GM19239 (cell line): Measurements from ENCODE around the gene PTPRN2.
"Not testable (repeated sequence)": the region's sequence is repeated elsewhere in the genome, so short reads cannot be mapped to it uniquely, and the experiment has no call there.

Experiments used
- DNase-seq: peaks from one replicate; pipeline ENCODE4 v3.0.0; 2011; ENCODE audit warnings: low spot score; ENCODE audit not compliant: insufficient read length
- FAIRE-seq: peaks from 2 replicates; lab custom pipeline; 2011; peaks lifted over from hg19 to GRCh38; lab: Jason Lieb, UNC

Gene PTPRN2

DNA sequence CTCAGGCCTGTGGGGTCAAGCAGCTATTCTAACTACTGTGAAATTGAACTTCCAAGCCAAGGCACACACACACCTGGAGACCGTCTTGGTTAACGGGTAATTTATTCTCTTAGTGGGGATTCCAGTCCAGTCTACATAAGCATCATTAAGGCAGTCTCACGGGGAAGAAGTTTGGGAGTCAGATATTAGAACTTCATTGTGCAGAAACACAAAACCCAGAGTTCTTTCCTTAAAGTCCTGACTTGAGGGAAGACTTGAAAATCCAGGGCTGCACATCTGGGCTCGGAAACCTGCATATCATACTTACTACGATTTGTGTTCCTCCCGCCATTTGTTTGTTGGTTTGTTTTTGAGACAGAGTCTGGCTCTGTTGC lies 112.0 kb downstream of the PTPRN2 start:
- FAIRE-seq (no peak), DNase-seq (no peak)

DNA sequence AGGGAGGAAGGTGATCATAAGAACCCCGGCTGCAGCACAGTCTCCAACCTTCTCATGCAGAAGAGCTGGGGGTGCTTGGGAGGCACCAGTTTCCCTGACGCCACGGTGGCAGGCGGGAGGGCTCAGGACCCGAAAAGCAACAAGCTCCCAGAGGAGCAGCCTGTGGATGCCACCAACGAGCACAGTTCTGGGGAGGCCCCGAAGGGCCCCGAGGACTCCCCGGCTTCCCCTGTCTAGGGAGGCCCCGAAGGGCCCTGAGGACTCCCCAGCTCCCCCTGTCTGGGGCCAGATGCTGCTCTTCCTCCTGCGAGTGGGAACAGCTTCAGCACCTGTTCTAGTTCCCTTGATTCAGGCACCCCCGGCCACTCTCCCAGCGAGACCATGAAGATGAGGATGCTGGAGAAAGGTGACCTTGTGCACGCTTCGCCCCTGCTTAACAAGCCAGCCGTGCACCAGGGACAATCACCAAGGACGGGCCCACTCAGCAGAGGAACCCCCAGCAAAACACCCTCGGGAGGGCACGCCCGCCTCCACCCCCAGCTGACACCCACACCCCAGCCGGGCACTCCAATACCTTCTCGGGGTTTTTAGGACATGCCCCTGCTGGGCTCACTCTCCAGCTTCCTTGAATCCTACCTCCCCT lies 112.5 kb downstream of the PTPRN2 start:
- DNase-seq: no peak
- FAIRE-seq: no peak

DNA sequence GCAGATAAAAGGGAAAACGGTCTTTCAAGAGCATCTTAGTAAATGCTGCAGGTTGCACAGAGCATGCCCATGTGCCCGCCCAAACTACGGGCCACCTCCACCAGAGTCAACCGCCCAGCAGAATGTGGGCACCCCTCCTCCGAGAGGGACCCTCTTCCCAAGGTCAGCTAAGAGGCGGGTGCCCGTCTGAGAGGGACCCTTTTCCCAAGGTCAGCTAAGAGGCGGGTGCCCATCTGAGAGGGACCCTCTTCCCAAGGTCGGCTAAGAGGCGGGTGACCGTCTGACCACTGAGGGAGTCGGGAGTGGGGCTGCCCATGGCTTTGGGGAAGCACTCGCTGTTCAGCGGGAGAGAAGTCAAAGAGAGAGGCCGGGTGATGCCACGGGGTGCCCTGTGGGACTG lies 113.1 kb downstream of the PTPRN2 start:
- no peak for DNase-seq
- FAIRE-seq: no peak

DNA sequence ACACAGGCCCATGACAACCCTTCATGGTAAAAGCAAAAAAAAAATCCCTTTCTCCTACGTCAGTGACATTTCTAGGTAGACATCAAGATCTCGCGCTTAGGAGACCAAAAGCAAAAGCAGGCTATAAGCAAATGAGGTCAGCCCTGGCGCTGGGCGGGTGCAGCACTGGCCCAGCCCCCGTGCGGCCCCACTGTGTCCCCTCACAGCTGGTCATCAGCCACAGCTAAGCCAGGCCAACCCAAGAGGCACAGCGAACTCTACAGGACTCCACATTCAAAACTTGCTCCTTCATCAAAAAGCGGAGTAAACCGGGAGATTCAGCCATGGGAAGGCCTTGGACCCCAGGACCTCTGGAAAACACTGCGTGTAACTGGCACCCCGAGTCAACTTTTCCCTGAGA lies 113.7 kb downstream of the PTPRN2 start:
- no peak for DNase-seq
- no peak for FAIRE-seq

DNA sequence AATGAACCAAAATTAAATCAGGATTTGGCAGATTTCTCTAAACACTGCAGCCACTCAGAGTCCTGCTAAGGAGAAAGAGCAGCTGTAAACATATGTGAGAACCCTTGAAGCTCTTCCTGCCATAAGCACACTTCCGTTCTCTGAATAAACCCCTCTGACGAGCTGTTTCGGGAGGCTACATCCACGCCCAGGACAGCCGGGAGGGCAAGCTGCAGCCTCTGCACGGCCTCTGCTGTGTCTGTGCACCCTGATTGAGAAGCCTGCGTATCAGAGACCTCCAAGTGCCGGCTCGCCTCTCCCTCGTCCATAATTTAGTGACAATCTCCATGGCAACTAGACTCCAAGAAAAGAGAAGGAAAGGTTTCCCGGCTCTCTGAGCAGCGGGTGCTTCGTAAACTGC lies 114.4 kb downstream of the PTPRN2 start:
- DNase-seq (no peak), FAIRE-seq (no peak)

DNA sequence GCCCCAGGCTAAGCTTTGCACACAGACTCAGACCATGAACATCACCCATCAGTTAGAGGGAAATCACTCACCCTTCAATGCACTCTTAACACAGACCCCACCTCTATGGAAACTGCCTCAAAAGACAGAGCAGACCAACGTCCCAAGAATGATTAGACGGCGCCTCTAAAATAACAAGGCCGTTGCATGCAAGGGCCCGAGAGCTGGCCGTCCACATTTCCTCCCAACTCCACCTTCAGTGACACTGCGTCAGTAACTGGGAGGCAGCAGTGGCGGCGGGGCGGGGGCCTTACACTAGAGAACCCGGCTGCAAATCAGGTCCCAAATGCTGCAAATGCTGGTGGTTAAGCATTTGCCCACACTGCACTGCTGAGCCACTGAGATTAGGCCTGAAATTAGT lies 115.0 kb downstream of the PTPRN2 start:
- FAIRE-seq: no peak
- no peak for DNase-seq

DNA sequence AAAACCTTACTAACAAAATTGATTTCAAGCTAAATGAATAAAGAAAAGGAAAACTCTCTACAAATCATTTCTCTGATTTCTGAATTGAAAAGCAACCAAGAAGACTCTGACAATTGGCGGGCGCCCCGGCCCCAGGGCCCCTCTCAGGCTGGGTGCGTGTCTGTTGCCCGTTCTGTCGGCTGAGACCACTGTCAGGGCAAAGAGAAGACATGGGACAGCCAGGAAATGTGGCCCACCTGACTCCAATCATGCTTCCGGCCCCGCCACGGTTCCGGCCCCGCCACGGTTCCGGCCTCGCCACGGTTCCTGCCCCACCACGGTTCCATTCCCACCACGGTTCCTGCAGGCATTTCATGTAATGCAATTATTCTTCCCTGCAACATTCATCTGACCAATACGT lies 115.9 kb downstream of the PTPRN2 start:
- DNase-seq (no peak), FAIRE-seq (no peak)

DNA sequence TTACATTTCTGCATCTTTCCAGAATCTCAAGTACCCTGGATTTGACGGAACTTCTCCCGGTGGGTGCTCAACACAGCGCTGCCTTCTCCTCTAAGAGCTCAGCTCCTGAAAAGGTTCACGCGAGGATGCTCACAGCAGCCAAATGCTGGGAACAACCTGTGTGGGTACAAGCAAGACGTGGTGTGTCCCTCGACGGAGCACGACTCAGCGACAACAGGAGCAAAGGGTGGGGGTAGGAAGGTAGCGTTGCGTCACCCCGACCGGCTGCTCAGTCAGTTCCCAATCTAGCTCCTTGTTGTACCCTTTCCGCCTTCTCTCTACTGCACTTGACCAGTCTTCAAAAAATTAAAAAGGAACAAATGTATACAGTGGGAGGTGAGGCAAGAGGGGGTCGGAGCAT lies 117.3 kb downstream of the PTPRN2 start:
- no peak for FAIRE-seq

DNA sequence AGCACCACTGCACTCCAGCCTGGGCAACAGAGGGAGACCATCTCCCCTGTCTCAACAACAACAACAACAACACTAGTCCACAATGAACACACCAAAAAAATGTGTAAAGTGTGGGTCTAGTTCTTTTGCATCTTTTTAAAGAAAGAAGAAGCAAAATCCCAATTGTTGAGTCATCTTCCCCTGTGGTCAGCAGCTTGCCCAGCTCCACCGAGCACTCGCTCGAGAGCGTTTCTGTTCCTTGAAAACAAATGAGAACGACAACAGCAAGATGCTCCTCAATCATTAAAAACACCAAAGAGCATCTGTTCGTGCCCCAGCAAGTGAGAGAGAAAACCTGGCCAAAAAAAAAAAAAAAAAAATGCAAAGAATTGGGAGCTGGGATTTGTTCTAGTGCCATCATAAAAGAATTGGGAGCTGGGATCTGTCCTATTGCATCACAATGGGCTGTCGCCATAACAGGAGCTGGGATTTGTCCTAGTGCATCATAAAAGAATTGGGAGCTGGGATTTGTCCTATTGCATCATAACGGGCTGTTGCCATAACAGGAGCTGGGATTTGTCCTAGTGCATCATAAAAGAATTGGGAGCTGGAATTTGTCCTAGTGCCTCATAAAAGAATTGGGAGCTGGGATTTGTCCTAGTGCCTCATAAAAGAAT lies 118.1 kb downstream of the PTPRN2 start:
- FAIRE-seq: no peak
- DNase-seq: no peak

More for the DNA sequence above, 117.3 kb downstream of the PTPRN2 start:
- no peak for DNase-seq

DNA sequence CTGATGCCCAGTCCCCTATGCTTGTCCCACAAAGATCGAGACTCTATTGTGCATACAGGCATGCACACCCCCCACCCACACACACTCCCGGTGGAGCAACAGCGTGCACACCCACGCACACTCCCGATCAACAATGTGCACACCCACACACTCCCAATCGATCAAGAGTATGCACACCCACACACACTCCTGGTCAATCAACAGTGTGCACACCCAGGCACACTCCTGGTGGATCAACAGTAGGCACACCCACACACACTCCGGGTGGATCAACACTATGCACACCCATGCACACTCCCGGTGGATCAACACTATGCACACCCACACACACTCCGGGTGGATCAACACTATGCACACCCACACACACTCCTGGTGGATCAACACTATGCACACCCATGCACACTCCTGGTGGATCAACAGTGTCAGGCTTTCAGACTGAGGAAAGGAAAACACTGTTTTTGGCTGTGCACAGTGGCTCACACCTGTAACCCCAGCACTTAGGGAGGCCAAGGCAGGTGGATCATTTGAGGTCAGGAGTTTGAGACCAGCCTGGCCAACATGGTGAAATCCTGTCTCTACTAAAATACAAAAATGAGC lies 118.8 kb downstream of the PTPRN2 start:
- no peak for DNase-seq
- no peak for FAIRE-seq

DNA sequence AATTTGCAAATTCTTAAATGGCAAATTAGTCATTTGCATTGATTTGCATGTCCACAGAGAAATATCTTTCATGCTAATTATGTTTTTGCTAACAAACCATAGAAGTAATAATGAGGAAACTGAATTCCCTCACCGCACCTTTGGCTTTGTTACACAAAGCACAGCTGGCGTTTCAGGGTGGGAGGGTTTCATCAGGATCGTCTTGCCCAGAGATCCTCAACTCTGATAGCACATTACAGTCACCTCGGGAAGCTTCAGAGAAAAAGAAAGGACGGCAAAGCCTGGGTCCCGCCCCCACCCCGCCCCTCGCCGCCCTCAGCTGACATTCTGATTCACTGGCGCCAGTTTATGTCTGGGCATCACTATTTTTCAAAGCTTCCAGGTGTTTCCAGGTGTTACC lies 119.4 kb downstream of the PTPRN2 start:
- FAIRE-seq: no peak
- DNase-seq: no peak

DNA sequence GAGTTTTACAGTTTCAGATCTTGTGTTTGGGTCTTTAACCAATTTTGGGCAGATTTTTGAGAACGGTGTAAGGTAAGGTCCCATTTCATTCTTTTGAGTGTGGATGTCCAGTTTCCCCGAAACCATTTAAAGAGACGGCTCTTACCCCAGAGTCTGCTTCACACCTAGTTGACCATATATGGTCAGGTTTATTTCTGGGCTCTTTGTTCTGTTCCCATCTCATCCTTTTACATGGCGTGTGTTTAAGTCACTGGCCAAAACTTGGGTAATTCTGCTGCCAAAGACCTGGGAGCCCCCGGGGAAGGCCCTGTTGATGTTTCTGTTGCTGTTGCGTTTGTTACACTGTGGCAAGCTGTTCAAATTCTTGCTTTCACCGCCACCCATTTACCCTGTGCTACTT lies 120.1 kb downstream of the PTPRN2 start:
- DNase-seq (no peak), FAIRE-seq (no peak)

DNA sequence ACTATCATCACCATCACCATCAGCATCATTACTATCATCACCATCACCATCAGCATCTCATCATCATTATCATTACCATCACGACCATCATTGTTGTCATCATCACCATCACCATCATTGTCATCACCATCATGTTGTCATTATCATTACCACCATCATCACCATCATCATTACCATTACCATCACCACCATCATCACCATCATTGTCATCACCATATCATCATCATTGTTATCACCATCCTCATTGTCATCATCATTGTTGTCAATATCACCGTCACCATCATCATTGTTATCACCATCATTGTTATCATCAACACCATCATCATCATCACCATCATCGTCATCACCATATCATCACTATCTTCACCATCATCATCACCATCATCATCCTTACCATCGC lies 124.3 kb downstream of the PTPRN2 start:
- FAIRE-seq: no peak
- no peak for DNase-seq

DNA sequence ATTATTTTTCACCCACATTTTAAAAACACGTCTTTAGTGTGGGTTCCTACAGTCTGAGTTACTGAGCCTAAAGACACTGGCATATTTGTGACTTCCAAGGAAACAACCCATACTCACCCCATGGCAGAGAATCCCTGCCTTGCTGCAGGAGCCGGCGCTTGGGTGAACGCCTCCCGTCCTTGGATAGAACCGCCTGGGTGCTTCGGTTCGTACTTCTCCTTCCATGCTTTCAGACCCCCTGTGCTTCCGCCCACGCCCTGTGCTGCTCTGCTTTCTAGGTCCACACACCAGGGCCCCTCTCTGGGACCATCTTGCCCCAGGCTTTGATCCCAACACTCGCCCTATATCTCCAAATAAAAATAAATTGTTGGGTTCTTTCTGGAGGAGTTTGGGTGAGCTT lies 125.8 kb downstream of the PTPRN2 start:
- DNase-seq: no peak
- FAIRE-seq: no peak

DNA sequence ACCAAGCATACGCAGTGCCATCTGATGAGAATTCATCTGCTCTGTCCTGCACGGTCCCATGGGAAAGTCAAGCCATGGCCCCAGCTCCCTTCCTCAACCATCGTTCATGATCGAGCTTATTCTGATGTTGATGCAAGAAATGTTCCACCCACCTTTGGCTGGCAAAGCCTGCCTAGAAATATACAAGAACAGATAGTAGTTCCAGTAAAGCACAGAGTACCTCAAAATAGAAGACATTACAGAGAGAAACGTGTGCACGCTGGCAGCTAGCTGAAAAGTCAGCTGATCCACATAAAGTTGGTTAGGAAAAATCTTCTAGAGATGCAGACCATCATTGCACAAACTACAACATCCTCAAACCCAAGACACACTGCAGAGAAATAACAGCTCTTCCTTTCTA lies 127.0 kb downstream of the PTPRN2 start:
- FAIRE-seq (no peak), DNase-seq (no peak)

DNA sequence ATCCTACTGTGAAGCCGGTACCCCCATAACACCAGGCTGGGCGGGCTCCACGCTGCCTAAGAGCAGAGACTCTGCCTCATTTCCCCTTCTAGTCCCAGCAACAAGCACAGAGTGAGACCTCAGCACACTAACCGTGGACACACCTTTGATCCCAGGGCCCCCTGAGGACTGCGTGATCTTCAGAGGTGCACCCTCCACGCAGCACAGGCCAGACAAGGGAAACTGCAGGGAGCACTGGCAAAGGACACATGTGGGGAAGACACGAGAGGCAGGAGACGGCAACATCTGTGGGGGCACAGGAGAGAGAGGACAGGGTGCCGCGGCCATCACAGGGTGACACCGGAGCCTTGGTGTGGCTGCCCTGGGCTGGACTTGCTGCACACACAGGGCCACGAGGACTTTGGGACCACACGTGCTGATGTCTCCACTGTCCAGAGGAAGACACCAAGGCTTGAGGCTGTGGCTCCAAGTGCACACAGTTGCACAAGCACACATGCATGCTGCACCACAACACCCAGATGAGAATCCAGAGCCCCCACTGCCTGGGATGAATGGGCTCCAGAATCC lies 128.8 kb downstream of the PTPRN2 start:
- FAIRE-seq (no peak), DNase-seq (no peak)

DNA sequence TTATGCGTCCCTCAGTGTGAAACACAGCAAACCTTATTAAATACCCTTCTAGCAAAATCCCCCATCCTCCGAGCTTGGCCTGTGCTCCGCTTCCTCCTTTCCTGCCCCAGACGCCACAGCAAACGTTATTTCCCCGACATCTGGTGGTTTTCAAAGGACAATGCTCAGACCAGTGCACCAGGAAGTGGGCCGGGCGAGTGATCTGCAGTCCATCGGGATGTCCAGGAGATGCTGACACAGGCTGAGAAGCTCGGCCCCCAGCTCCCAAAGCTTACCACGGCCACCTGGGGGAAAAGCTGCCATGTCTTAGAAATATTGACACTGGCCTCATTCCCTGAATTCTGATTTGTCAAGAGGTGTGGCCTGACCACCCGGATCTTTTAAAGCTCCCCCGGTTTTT lies 129.5 kb downstream of the PTPRN2 start:
- no peak for DNase-seq
- FAIRE-seq: no peak

DNA sequence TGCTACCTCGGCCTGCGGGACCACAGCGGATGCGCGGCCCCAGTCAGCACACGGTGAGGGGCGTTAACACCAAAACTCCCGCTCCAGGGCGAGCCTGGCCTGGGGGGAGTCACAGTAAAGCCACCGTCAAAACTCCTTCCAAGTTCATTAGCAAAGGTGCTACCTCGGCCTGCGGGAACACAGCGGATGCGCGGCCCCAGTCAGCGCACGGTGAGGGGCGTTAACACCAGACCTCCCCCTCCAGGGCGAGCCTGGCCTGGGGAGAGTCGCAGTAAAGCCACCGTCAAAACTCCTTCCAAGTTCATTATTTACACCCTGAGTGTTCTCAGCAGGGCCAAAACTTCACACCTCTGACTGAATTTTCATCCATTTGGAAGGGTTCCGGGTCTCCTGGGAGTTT lies 130.0 kb downstream of the PTPRN2 start:
- not testable (repeated sequence) for DNase-seq, FAIRE-seq

DNA sequence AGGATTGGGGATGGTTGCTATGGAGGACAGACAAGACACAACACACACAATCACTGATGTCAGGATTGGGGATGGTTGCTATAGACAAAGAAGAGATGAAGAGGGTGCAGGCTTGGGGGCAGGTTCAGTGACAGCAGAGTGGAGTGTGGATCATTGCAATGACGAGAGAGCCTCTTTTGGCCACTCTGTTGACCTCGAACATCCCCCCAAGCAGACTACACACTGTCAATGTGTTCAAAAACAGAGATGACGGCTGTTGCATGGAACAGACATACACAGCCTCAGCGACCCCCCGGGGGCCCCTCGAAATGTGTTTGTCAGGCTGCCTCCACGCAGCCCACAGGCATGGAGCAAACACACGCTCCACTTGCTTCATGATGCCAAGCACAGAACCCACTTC lies 133.0 kb downstream of the PTPRN2 start:
- no peak for FAIRE-seq
- DNase-seq: no peak

DNA sequence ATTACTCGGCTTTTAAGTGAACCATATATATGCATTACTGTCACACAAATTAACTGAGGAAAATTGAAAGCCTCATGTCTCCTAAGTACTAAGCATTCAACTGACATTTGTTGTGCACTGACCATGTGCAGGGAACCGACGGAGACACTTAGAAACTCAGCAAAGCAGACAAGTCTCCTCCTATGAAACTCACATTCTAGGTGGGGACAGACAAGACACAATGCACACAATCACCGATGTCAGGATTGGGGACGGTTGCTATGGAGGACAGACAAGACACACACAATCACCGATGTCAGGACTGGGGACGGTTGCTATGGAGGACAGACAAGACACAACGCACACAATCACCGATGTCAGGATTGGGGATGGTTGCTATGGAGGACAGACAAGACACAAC lies 134.0 kb downstream of the PTPRN2 start:
- DNase-seq: no peak
- FAIRE-seq: no peak

DNA sequence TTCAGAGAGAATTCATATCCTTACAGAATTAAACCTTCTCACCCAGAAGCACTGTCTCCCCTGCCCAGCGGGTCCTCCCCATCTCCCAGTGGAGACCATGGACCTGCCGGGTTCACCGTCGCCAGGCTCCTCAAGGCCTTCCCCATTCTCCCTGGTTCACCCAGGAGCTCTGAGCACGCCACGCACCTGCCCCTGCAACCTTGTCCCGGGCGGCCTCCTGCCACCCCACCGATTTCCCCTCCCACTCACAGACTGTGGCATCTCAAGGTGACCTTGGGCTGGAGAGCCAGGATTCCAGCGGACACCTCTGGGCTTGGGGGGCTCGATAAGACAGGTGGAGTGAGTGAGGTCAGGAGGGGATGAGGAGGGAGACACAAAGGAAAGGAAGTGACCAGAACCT lies 135.3 kb downstream of the PTPRN2 start:
- FAIRE-seq: no peak
- no peak for DNase-seq
